GM23248 (cell line): Measurements from ENCODE around the gene AAGAB. TPM values are rescaled to one million over a fixed set of nuclear protein-coding genes. Genes with fewer than 3 reads are reported as not detected.

Experiments
- DNase-seq: peaks from one replicate; pipeline ENCODE4 v3.0.0-alpha.2; 2015
- H2AFZ ChIP-seq: fragments of 200-600 bp; sonication (generic); 2 replicates; pipeline ENCODE4 v1.6.1; 2016; ENCODE audit warnings: antibody characterized with exemption
- H3F3A ChIP-seq: fragments of 200-600 bp; sonication (generic); 2 replicates; pipeline ENCODE4 v1.6.1; 2016; ENCODE audit warnings: mild to moderate bottlenecking, antibody characterized with exemption, mixed run types; ENCODE audit not compliant: insufficient read depth
- H3K27ac ChIP-seq: fragments of 200-600 bp; sonication (generic); 2 replicates; pipeline ENCODE4 v1.5.1; 2016; ENCODE audit warnings: mild to moderate bottlenecking
- H3K27me3 ChIP-seq: fragments of 200-600 bp; sonication (generic); replicated peaks from 2 replicates; pipeline ENCODE4 v1.6.1; 2016; ENCODE audit warnings: mild to moderate bottlenecking; ENCODE audit not compliant: insufficient read depth
- H3K36me3 ChIP-seq: fragments of 200-600 bp; sonication (generic); 2 replicates; pipeline ENCODE4 v1.6.1; 2016; ENCODE audit warnings: low read depth, mild to moderate bottlenecking
- H3K4me1 ChIP-seq: fragments of 200-600 bp; sonication (generic); 2 replicates; pipeline ENCODE4 v1.6.1; 2016; ENCODE audit warnings: mild to moderate bottlenecking; ENCODE audit not compliant: insufficient read depth
- H3K4me2 ChIP-seq: fragments of 200-600 bp; sonication (generic); one replicate; pipeline ENCODE4 v1.6.1; 2016; ENCODE audit warnings: mild to moderate bottlenecking; ENCODE audit not compliant: unreplicated experiment
- H3K4me3 ChIP-seq: fragments of 200-600 bp; sonication (generic); 2 replicates; pipeline ENCODE4 v1.5.1; 2016; ENCODE audit warnings: mild to moderate bottlenecking
- H3K79me2 ChIP-seq: fragments of 200-600 bp; sonication (generic); 2 replicates; pipeline ENCODE4 v1.6.1; 2016; ENCODE audit warnings: mild to moderate bottlenecking; ENCODE audit not compliant: insufficient read depth
- H3K9ac ChIP-seq: fragments of 200-600 bp; sonication (generic); 2 replicates; pipeline ENCODE4 v1.6.1; 2016; ENCODE audit warnings: mild to moderate bottlenecking
- H3K9me2 ChIP-seq: fragments of 200-600 bp; sonication (generic); 2 replicates; pipeline ENCODE4 v1.6.1; 2016; ENCODE audit warnings: mixed run types, mild to moderate bottlenecking, moderate library complexity; ENCODE audit not compliant: insufficient read depth
- H3K9me3 ChIP-seq: fragments of 200-600 bp; sonication (generic); one replicate; pipeline ENCODE4 v1.6.1; 2017; ENCODE audit warnings: low read depth
- H4K20me1 ChIP-seq: fragments of 200-600 bp; sonication (generic); 2 replicates; pipeline ENCODE4 v1.6.0; 2016; ENCODE audit not compliant: insufficient read depth
- EZH2 ChIP-seq: fragments of 200-600 bp; sonication (generic); IDR thresholded peaks from 2 replicates; pipeline ENCODE4 v1.6.1; 2018; ENCODE audit warnings: antibody characterized with exemption, mild to moderate bottlenecking; ENCODE audit not compliant: insufficient read depth, poor library complexity, severe bottlenecking
- EZH2phosphoT487 ChIP-seq: fragments of 200-600 bp; sonication (generic); IDR thresholded peaks from 2 replicates; pipeline ENCODE4 v1.6.1; 2018; ENCODE audit warnings: antibody characterized with exemption, moderate library complexity, mild to moderate bottlenecking, low read depth; ENCODE audit not compliant: insufficient read depth
- WGBS, 2 experiments: methylation state at CpG; one replicate each; pipeline ENCODE4 v1.1.6; 2015 to 2017; ENCODE audit warnings: low lambda C conversion rate in 2 of 2, low coverage in 1 of 2; ENCODE audit errors: missing lambda C conversion rate in 2 of 2; 5-methylcytosine and 5-hydroxymethylcytosine counted together
- in situ Hi-C: fragments of 300-500 bp; cut with MboI; formaldehyde crosslinking; loops from 2 replicates; pipeline ENCODE4 v1.15.0; 2020
- polyA plus RNA-seq: library from polyadenylated mRNA; unstranded; fragments of >200 nt; fragmentation: Nextera tagmentation; extraction: Ambion mirVana; gene quantifications from 2 replicates; pipeline ENCODE4 v1.2.1, GENCODE V29; 2016
- total RNA-seq: library from RNA; depleted of rRNA; stranded (reverse); fragments of >200 nt; shearing (Covaris generic); gene quantifications from 2 replicates; pipeline ENCODE4 v1.2.3, GENCODE V29; 2014

The AAGAB gene
- total and polyA plus RNA-seq, 2 experiments from 2014 or later: 40.9 to 43.3 TPM

DNA sequence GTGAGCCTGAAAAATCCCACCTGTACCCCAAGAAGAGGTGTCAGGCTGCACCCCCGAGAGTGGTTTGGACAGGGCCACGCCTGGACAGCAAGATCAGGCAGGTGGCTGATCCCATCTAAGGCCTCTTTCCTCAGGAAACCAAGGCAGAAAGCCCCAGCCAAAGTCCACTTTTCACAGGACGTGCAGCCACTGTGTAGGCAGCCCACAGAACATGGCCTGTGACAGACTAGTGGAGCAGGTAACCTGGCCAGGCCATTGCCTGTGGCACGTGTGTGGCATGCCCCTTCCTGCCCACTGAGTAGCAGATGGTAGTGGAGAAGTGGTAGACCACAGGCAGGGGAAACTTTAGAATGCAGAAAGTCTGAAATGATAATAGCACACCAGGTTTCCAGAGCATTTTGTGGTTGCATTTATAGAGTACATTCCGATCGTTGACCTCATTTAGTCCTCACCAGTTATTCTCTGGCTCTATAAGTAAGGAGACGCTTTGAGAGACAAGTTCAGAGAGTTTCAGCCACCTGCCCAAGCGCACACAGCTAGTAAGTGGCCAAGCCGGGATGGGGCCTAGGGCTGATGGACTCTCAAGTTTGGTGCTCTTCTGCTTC, 68.7 kb downstream of the AAGAB start:
- H4K20me1 ChIP-seq: no peaks in the 10 kb centered on the region
- H3K4me2 ChIP-seq: peak overlapping the region; percentile 8
- peaks cover 72% of the 10 kb centered on the region for H3F3A ChIP-seq
- H3K27ac ChIP-seq: peak overlapping the region; percentile 56
- H3K9me3 ChIP-seq: no peaks in the 10 kb centered on the region
- WGBS, 2 experiments: 53 to 58% methylated on average over 9 of the region's 9 CpGs
- DNase-seq: peak; percentile 62
- H3K9me2 ChIP-seq: no peaks in the 10 kb centered on the region
- H3K36me3 ChIP-seq: peaks cover 28% of the 10 kb centered on the region; the same call in 1 of the 2 replicates
- TF ChIP-seq EZH2phosphoT487 (no peak), EZH2 (no peak)
- no peak overlapping the region for H2AFZ ChIP-seq
- H3K27me3 ChIP-seq: no peaks in the 10 kb centered on the region
- H3K4me3 ChIP-seq: no peak overlapping the region
- H3K9ac ChIP-seq: 0 out of 2 replicates have a peak overlapping the region, but pooled peaks have one; percentile 13
- in situ Hi-C loops: no loop called here
- peaks cover 66% of the 10 kb centered on the region for H3K4me1 ChIP-seq
- H3K79me2 ChIP-seq: peaks cover 11% of the 10 kb centered on the region; the same call in 1 of the 2 replicates

DNA sequence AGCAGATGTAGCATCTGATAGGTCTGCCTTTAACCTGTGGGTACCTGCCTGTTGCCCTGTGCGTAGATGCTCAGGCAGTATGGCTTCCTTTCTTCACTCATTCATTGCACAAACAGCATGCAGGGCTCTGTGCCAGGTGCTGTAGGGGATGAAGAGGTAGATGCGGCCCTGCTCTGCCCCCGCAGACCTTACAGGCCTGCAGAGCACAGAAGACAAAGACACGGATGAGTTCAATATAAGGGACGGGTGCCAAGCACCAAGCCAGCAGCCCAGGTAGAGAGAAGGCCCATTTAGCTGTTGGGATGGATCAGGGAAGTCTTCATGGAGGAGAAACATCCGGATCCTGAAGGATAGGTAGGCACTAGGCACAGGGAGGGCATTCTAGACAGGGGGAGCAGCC, 69.4 kb downstream of the AAGAB start:
- H3F3A ChIP-seq: peaks cover 67% of the 10 kb centered on the region
- H3K4me2 ChIP-seq: no peak overlapping the region
- peaks cover 11% of the 10 kb centered on the region; the same call in 1 of the 2 replicates for H3K79me2 ChIP-seq
- H4K20me1 ChIP-seq: no peaks in the 10 kb centered on the region
- no peaks in the 10 kb centered on the region for H3K9me2 ChIP-seq
- no peak overlapping the region for H3K9ac ChIP-seq
- in situ Hi-C loops: no loop called here
- H3K27ac ChIP-seq: peak overlapping the region; percentile 56; the same call in 1 of the 2 replicates
- no peaks in the 10 kb centered on the region for H3K27me3 ChIP-seq
- no peak for TF ChIP-seq EZH2
- no peaks in the 10 kb centered on the region for H3K9me3 ChIP-seq
- H3K36me3 ChIP-seq: peaks cover 27% of the 10 kb centered on the region; the same call in 1 of the 2 replicates
- no peak overlapping the region for H2AFZ ChIP-seq
- no peak overlapping the region for H3K4me3 ChIP-seq
- no peak for DNase-seq
- WGBS, 2 experiments: 78% methylated on average over 6 of the region's 6 CpGs
- H3K4me1 ChIP-seq: peaks cover 66% of the 10 kb centered on the region

DNA sequence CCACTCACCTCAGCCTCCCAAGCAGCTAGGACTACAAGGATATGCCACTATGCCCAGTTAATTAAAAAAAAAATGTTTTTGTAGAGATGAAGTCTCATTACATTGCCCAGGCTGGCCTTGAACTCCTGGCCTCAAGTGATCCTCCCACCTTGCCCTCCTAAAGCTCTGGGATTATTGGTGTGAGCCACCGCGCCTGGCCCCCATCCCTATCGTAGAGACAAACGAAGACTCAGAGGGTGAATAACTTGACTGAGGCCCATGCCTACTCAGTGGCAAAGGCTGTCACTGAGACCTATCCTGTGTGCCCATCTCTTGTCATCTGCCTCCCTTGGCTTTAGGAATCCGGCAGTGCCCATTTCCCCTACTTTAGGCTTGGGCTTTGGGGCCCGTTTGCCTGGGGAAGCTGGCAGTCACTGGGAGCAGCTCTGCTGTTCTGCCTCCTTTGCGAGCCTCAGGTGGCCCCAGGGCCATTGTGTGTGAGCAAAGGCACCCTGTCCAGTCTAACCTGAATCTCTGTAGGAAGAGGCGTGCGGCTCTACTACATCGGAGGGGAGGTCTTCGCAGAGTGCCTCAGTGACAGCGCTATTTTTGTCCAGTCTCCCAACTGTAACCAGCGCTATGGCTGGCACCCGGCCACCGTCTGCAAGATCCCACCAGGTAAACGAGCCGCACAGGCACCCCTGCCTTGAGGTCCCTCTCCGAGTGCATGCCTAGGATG, 70.1 kb downstream of the AAGAB start:
- H3K4me3 ChIP-seq: no peak overlapping the region
- TF ChIP-seq EZH2phosphoT487 (no peak), EZH2 (no peak)
- 93 to 95% methylated on average over 18 of the region's 18 CpGs for WGBS, 2 experiments
- peaks cover 62% of the 10 kb centered on the region for H3K4me1 ChIP-seq
- no peaks in the 10 kb centered on the region for H3K9me3 ChIP-seq
- DNase-seq: no peak
- H3K9ac ChIP-seq: peak overlapping the region; percentile 26; the same call in 1 of the 2 replicates
- no peaks in the 10 kb centered on the region for H3K27me3 ChIP-seq
- H3K79me2 ChIP-seq: peaks cover 11% of the 10 kb centered on the region; the same call in 1 of the 2 replicates
- no peak overlapping the region for H2AFZ ChIP-seq
- peaks cover 65% of the 10 kb centered on the region for H3F3A ChIP-seq
- H3K9me2 ChIP-seq: no peaks in the 10 kb centered on the region
- in situ Hi-C loops: no loop called here
- no peaks in the 10 kb centered on the region for H4K20me1 ChIP-seq
- H3K27ac ChIP-seq: peak overlapping the region; percentile 76
- H3K36me3 ChIP-seq: peaks cover 20% of the 10 kb centered on the region; the same call in 1 of the 2 replicates
- H3K4me2 ChIP-seq: peak overlapping the region; percentile 10

DNA sequence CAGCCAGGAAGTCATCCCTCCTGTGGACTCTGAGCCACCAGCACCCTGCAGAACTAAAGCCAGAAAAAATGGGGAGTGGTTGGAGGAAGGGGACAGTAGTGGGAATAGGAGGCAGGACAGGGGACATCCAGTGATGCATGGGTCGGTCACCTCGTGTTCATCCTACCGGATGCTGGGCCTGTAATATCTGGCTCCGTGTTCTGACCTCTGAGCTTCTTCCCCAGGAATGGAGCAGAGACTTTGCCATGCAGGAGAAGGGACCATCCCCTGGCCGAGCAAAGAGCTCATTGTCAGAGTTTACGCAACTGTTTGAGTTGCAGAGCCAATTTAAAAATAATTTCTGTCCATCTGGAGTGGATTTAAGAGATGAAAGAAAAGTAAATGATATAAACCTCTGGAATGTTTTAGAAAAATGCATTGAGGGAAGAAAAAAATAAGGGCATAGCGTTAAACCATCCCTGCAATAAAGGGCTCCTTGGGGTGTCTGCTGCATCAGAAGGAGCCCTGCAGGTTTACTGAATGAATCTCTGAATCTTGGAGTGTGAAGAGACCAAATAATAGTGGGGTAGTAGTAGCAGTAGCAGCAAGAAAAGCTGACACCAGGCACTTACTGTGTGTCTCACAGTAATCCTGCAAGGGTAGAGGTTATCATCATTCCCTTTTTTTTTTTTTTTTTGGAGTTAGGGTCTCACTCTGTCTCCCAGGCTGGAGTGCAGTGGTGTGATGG, 70.9 kb downstream of the AAGAB start:
- peaks cover 62% of the 10 kb centered on the region for H3K4me1 ChIP-seq

More for the DNA sequence above, 70.9 kb downstream of the AAGAB start:
- Histone ChIP-seq H3K36me3 (peaks cover 19% of the 10 kb centered on the region; the same call in 1 of the 2 replicates), H3K4me2 (peak overlapping the region; percentile 10), H3K79me2 (peaks cover 11% of the 10 kb centered on the region; the same call in 1 of the 2 replicates), H4K20me1 (no peaks in the 10 kb centered on the region), H3K27me3 (no peaks in the 10 kb centered on the region), H2AFZ (no peak overlapping the region), H3K9me3 (no peaks in the 10 kb centered on the region), H3K27ac (peak overlapping the region; percentile 76), H3K9me2 (no peaks in the 10 kb centered on the region), H3K9ac (peak overlapping the region; percentile 32), H3K4me3 (no peak overlapping the region), H3F3A (peaks cover 63% of the 10 kb centered on the region)
- in situ Hi-C loops: no loop called here
- DNase-seq: peak; percentile 89
- TF ChIP-seq EZH2phosphoT487 (no peak), EZH2 (no peak)
- 3% methylated on average over 7 of the region's 7 CpGs for WGBS, 2 experiments
